Measurements from ENCODE around the gene TRIP6. TPM values are rescaled to one million over a fixed set of nuclear protein-coding genes. Genes with fewer than 3 reads are reported as not detected.

Gene TRIP6
- total RNA-seq, 1 donor from 2014 or later, result 25.6 TPM

GRCh38 chr7:100856871-100857282 is 10.3 kb upstream of the TRIP6 start:
- no peaks in the 10 kb centered on the region for H3K9me3 ChIP-seq (ENCODE audit: control insufficient read depth in 3 of 3, low read length in 3 of 3)

GRCh38 chr7:100859856-100860255 is 7.3 kb upstream of the TRIP6 start:
- H3K27me3 ChIP-seq (ENCODE audit: control insufficient read depth in 3 of 3, insufficient read depth in 3 of 3, low read length in 3 of 3), result no peaks in the 10 kb centered on the region
- no peaks in the 10 kb centered on the region for H3K9me3 ChIP-seq (ENCODE audit: control insufficient read depth in 3 of 3, low read length in 3 of 3)
- H3K4me1 ChIP-seq (ENCODE audit: control insufficient read depth in 3 of 3, insufficient read depth in 3 of 3, low read length in 3 of 3), result peaks cover 0 to 5% (median 0%) of the 10 kb centered on the region in 3 donors
- H3K27ac ChIP-seq (ENCODE audit: low read depth, low read length), result no peak overlapping the region
- peaks cover 6 to 20% (median 8%) of the 10 kb centered on the region in 3 donors for H3K36me3 ChIP-seq (ENCODE audit: control insufficient read depth in 3 of 3, insufficient read depth in 3 of 3, low read length in 3 of 3)
- H3K9ac ChIP-seq (ENCODE audit: low read depth in 1 of 3, low read length in 3 of 3), result no peak overlapping the region
- H3K4me3 ChIP-seq (ENCODE audit: low read length in 3 of 3), result no peak overlapping the region

More at GRCh38 chr7:100856871-100857282, 10.3 kb upstream of the TRIP6 start:
- H3K27me3 ChIP-seq (ENCODE audit: control insufficient read depth in 3 of 3, insufficient read depth in 3 of 3, low read length in 3 of 3), result no peaks in the 10 kb centered on the region
- H3K9ac ChIP-seq (ENCODE audit: low read depth in 1 of 3, low read length in 3 of 3), result no peak overlapping the region
- peaks cover 6 to 18% (median 8%) of the 10 kb centered on the region in 3 donors for H3K36me3 ChIP-seq (ENCODE audit: control insufficient read depth in 3 of 3, insufficient read depth in 3 of 3, low read length in 3 of 3)
- no peak overlapping the region for H3K4me3 ChIP-seq (ENCODE audit: low read length in 3 of 3)
- no peak overlapping the region for H3K27ac ChIP-seq (ENCODE audit: low read depth, low read length)
- H3K4me1 ChIP-seq (ENCODE audit: control insufficient read depth in 3 of 3, insufficient read depth in 3 of 3, low read length in 3 of 3), result peaks cover 9 to 13% (median 12%) of the 10 kb centered on the region in 3 donors

DNA sequence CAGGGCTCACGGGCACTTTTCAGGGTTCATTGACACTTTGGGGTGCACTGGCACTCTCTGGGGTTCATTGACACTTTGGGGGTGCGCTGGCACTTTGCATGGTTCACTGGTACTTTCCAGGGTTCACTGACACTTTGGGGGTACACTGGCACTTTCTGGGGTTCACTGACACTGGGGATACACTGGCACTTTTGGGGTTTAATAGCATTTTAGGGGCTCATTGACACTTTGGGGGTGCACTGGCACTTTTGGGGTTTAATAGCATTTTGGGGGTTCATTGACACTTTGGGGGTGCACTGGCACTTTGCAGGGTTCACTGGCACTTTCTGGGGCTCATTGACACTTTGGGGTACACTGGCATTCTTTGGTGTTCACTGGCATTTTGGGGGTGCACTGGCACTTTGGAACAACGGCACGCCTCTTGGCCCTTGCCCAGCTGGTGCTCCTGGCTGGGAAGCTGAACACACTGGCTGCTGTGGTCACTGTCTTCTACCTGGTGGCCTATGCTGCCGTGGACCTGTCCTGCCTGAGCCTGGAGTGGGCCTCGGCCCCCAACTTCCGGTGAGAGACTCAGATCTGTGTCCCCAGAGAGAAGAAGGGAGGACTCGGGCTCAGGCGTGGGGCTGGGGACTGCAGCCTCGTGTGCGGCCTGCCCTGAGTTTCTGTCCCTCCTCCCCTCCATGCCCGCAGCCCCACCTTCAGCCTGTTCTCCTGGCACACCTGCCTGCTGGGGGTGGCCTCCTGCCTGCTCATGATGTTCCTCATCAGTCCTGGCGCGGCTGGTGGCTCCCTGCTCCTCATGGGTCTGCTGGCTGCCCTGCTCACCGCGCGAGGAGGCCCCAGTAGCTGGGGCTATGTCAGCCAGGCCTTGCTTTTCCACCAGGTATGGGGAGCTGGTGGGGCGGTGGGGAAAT is 6.2 kb upstream of the TRIP6 start:
- Histone ChIP-seq H3K36me3 (ENCODE audit: control insufficient read depth in 3 of 3, insufficient read depth in 3 of 3, low read length in 3 of 3) (peaks cover 6 to 17% (median 8%) of the 10 kb centered on the region in 3 donors), H3K4me1 (ENCODE audit: control insufficient read depth in 3 of 3, insufficient read depth in 3 of 3, low read length in 3 of 3) (peaks cover 0 to 10% (median 2%) of the 10 kb centered on the region in 3 donors), H3K4me3 (ENCODE audit: low read length in 3 of 3) (no peak overlapping the region), H3K9me3 (ENCODE audit: control insufficient read depth in 3 of 3, low read length in 3 of 3) (no peaks in the 10 kb centered on the region), H3K27me3 (ENCODE audit: control insufficient read depth in 3 of 3, insufficient read depth in 3 of 3, low read length in 3 of 3) (no peaks in the 10 kb centered on the region), H3K27ac (ENCODE audit: low read depth, low read length) (no peak overlapping the region), H3K9ac (ENCODE audit: low read depth in 1 of 3, low read length in 3 of 3) (no peak overlapping the region)

GRCh38 chr7:100861616-100861985 is 5.6 kb upstream of the TRIP6 start:
- peaks cover 0 to 3% (median 0%) of the 10 kb centered on the region in 3 donors for H3K27me3 ChIP-seq (ENCODE audit: control insufficient read depth in 3 of 3, insufficient read depth in 3 of 3, low read length in 3 of 3)
- H3K27ac ChIP-seq (ENCODE audit: low read depth, low read length), result no peak overlapping the region
- H3K9ac ChIP-seq (ENCODE audit: low read depth in 1 of 3, low read length in 3 of 3), result no peak overlapping the region
- no peak overlapping the region for H3K4me3 ChIP-seq (ENCODE audit: low read length in 3 of 3)
- H3K36me3 ChIP-seq (ENCODE audit: control insufficient read depth in 3 of 3, insufficient read depth in 3 of 3, low read length in 3 of 3), result peaks cover 6 to 17% (median 8%) of the 10 kb centered on the region in 3 donors
- peaks cover 4 to 14% (median 6%) of the 10 kb centered on the region in 3 donors for H3K4me1 ChIP-seq (ENCODE audit: control insufficient read depth in 3 of 3, insufficient read depth in 3 of 3, low read length in 3 of 3)
- H3K9me3 ChIP-seq (ENCODE audit: control insufficient read depth in 3 of 3, low read length in 3 of 3), result no peaks in the 10 kb centered on the region

DNA sequence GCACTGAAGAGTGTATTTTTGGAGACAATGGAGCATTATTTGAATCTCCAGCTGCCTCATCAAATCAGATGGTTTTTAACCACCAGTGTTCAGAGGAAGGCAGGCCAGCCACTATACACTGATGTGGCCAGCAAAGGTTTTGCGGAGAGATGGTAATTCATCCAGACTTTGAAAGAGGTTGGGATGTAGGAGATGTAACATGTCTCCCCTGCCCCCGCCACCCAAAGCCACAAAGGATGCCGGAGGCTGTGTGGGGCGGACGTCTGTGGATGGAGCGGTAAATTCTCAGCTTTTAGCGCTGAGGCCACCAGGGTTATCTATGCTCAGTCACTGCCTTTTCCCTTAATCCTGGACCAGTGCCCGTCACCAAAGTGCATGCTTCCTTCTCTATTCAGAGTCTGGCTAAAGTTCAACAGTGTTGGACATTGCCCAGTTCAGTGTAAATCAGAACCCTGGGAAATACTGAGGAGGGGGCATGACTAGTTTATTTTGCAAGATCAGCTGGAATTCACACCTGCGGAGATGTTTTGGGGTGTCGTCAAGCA is 3.7 kb upstream of the TRIP6 start:
- H3K36me3 ChIP-seq (ENCODE audit: control insufficient read depth in 3 of 3, insufficient read depth in 3 of 3, low read length in 3 of 3), result peaks cover 6 to 17% (median 8%) of the 10 kb centered on the region in 3 donors
- H3K4me1 ChIP-seq (ENCODE audit: control insufficient read depth in 3 of 3, insufficient read depth in 3 of 3, low read length in 3 of 3), result peaks cover 11 to 30% (median 18%) of the 10 kb centered on the region in 3 donors
- no peak overlapping the region for H3K27ac ChIP-seq (ENCODE audit: low read depth, low read length)
- no peak overlapping the region for H3K9ac ChIP-seq (ENCODE audit: low read depth in 1 of 3, low read length in 3 of 3)
- no peaks in the 10 kb centered on the region for H3K9me3 ChIP-seq (ENCODE audit: control insufficient read depth in 3 of 3, low read length in 3 of 3)
- no peak overlapping the region for H3K4me3 ChIP-seq (ENCODE audit: low read length in 3 of 3)
- peaks cover 0 to 12% (median 0%) of the 10 kb centered on the region in 3 donors for H3K27me3 ChIP-seq (ENCODE audit: control insufficient read depth in 3 of 3, insufficient read depth in 3 of 3, low read length in 3 of 3)

GRCh38 chr7:100864263-100864845 is 2.8 kb upstream of the TRIP6 start:
- Histone ChIP-seq H3K27ac (ENCODE audit: low read depth, low read length) (no peak overlapping the region), H3K36me3 (ENCODE audit: control insufficient read depth in 3 of 3, insufficient read depth in 3 of 3, low read length in 3 of 3) (peaks cover 6 to 17% (median 8%) of the 10 kb centered on the region in 3 donors), H3K4me1 (ENCODE audit: control insufficient read depth in 3 of 3, insufficient read depth in 3 of 3, low read length in 3 of 3) (peaks cover 11 to 30% (median 18%) of the 10 kb centered on the region in 3 donors), H3K4me3 (ENCODE audit: low read length in 3 of 3) (no peak overlapping the region), H3K9ac (ENCODE audit: low read depth in 1 of 3, low read length in 3 of 3) (no peak overlapping the region), H3K9me3 (ENCODE audit: control insufficient read depth in 3 of 3, low read length in 3 of 3) (no peaks in the 10 kb centered on the region), H3K27me3 (ENCODE audit: control insufficient read depth in 3 of 3, insufficient read depth in 3 of 3, low read length in 3 of 3) (peaks cover 0 to 12% (median 0%) of the 10 kb centered on the region in 3 donors)

- H3K36me3 ChIP-seq (ENCODE audit: control insufficient read depth in 3 of 3, insufficient read depth in 3 of 3, low read length in 3 of 3), result peaks cover 1 to 9% (median 8%) of the 10 kb centered on the region in 3 donors
- no peak overlapping the region for H3K27ac ChIP-seq (ENCODE audit: low read depth, low read length)
- no peaks in the 10 kb centered on the region for H3K9me3 ChIP-seq (ENCODE audit: control insufficient read depth in 3 of 3, low read length in 3 of 3)
- H3K9ac ChIP-seq (ENCODE audit: low read depth in 1 of 3, low read length in 3 of 3), result no peak overlapping the region
- H3K4me3 ChIP-seq (ENCODE audit: low read length in 3 of 3), result peak overlapping the region in 2 of 3 donors; percentile 73 to 78
- H3K27me3 ChIP-seq (ENCODE audit: control insufficient read depth in 3 of 3, insufficient read depth in 3 of 3, low read length in 3 of 3), result peaks cover 0 to 12% (median 0%) of the 10 kb centered on the region in 3 donors
- peaks cover 11 to 30% (median 18%) of the 10 kb centered on the region in 3 donors for H3K4me1 ChIP-seq (ENCODE audit: control insufficient read depth in 3 of 3, insufficient read depth in 3 of 3, low read length in 3 of 3)
Observed at GRCh38 chr7:100865372-100865911, 1.7 kb upstream of the TRIP6 start.

DNA sequence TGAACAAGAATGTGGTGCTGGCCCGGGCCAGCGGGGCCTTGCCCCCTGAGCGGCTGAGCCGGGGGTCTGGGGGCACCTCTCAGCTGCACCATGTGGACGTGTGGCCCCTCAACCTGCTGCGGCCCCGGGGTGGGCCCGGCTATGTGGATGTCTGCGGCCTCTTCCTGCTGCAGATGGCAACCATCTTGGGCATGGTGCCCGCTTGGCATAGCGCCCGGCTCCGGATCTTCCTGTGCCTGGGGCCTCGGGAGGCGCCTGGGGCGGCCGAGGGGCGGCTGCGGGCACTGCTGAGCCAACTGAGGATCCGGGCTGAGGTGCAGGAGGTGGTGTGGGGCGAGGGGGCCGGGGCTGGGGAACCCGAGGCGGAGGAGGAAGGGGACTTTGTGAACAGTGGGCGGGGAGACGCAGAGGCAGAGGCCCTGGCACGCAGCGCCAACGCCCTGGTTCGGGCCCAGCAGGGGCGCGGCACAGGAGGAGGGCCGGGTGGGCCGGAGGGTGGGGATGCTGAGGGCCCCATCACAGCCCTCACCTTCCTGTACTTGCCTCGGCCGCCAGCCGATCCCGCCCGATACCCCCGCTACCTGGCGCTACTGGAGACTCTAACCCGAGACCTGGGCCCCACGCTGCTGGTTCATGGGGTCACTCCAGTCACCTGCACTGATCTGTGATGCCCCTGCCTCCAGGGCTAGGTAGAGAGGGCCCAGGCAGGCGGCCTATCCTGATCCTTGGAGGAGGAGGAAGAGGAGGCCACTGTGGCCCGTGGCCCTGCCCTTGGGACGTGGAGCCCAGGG is 1.1 kb upstream of the TRIP6 start:
- Histone ChIP-seq H3K9ac (ENCODE audit: low read depth in 1 of 3, low read length in 3 of 3) (peak overlapping the region; percentile 82 to 86 (median 86)), H3K36me3 (ENCODE audit: control insufficient read depth in 3 of 3, insufficient read depth in 3 of 3, low read length in 3 of 3) (peaks cover 4 to 7% (median 6%) of the 10 kb centered on the region in 3 donors), H3K27ac (ENCODE audit: low read depth, low read length) (peak overlapping the region; percentile 91), H3K4me1 (ENCODE audit: control insufficient read depth in 3 of 3, insufficient read depth in 3 of 3, low read length in 3 of 3) (peaks cover 11 to 30% (median 18%) of the 10 kb centered on the region in 3 donors), H3K27me3 (ENCODE audit: control insufficient read depth in 3 of 3, insufficient read depth in 3 of 3, low read length in 3 of 3) (peaks cover 0 to 12% (median 0%) of the 10 kb centered on the region in 3 donors), H3K4me3 (ENCODE audit: low read length in 3 of 3) (peak overlapping the region; percentile 71 to 78 (median 73)), H3K9me3 (ENCODE audit: control insufficient read depth in 3 of 3, low read length in 3 of 3) (no peaks in the 10 kb centered on the region)

- peak overlapping the region; percentile 82 to 86 (median 86) for H3K9ac ChIP-seq (ENCODE audit: low read depth in 1 of 3, low read length in 3 of 3)
- H3K4me1 ChIP-seq (ENCODE audit: control insufficient read depth in 3 of 3, insufficient read depth in 3 of 3, low read length in 3 of 3), result peaks cover 11 to 30% (median 18%) of the 10 kb centered on the region in 3 donors
- peaks cover 7 to 8% (median 7%) of the 10 kb centered on the region in 3 donors for H3K36me3 ChIP-seq (ENCODE audit: control insufficient read depth in 3 of 3, insufficient read depth in 3 of 3, low read length in 3 of 3)
- peak overlapping the region; percentile 91 for H3K27ac ChIP-seq (ENCODE audit: low read depth, low read length)
- no peaks in the 10 kb centered on the region for H3K9me3 ChIP-seq (ENCODE audit: control insufficient read depth in 3 of 3, low read length in 3 of 3)
- H3K27me3 ChIP-seq (ENCODE audit: control insufficient read depth in 3 of 3, insufficient read depth in 3 of 3, low read length in 3 of 3), result peaks cover 0 to 12% (median 0%) of the 10 kb centered on the region in 3 donors
- H3K4me3 ChIP-seq (ENCODE audit: low read length in 3 of 3), result peak overlapping the region; percentile 71 to 78 (median 73)
Observed at GRCh38 chr7:100866729-100867039, 503 bp upstream of the TRIP6 start.

All from skeletal muscle tissue (tissue), 4 donors.